ENCODE results near the gene ZNF816.
"Not testable (repeated sequence)": the region's sequence is repeated elsewhere in the genome, so short reads cannot be mapped to it uniquely, and the experiment has no call there.

DNA sequence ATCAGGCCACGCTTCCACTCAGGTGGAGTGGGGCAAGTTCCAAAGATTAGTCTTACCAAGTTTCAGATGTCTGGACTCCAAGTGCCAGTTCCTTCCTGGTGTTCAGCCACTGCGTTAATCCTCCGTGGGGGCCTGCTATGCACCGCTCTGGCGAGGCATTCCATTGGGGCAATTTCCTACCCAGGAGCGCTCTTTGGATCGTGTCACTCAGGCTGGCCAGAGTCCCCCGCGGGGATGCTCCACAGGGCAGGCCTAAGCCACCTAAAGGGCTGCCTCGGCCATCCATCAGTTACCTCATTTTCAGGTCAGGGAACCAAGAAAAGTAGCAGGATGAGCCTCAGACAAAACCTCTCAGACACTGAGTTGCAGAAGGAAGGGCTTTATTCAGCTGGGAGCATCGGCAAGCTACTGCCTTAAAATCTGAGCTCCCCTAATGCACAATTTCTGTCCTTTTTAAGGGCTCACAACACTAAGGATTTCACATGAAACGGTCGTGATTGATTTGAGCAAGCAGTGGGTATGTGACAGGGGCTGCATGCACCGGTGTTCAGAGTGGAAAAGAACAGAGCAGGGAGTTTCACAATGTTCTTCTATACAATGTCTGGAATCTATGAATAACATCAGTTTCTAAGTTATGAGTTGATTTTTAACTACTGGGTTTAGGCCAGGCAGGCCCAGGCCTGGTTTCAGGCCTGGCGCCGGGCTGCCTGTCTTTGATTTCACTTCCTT lies 58.5 kb downstream of the ZNF816 start:
- TF ChIP-seq CTCF (IDR thresholded peaks at IDR 0.05; ENCODE audit: insufficient read depth, low read length); GABPA (IDR thresholded peaks at IDR 0.05; ENCODE audit: low read depth): not testable (repeated sequence)
